Activated T-helper 9 cell treated with anti-CD3 and anti-CD28 coated beads, Interleukin-2, amount 50 U/mL, for 16 hours (primary cell): ENCODE measurements around the gene DYSF.

Experiments
- DNase-seq: peaks from one replicate; pipeline ENCODE4 v3.0.0-alpha.2; 2020; ENCODE audit warnings: low read depth

The DYSF gene

DNA sequence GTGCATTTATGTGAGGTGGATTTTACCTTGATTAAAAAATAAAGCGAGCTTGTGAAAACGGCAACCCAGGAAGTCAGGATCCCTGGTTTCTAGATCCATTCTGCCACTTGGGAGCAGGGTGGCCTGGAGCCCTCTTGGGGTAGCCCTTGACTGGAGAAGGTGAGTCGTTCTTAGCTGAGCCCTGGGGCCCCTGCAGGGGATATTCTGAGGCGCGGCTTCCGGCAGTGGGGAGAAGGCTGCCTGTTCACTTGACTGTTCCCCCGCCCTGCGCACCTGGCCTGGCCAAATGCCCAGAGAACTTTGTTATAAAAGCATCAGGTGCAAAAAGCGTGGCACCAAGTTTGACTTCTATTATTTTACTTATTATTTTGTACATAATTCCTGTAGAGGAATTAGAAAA, 221.9 kb downstream of the DYSF start:
- DNase-seq = no peak

DNA sequence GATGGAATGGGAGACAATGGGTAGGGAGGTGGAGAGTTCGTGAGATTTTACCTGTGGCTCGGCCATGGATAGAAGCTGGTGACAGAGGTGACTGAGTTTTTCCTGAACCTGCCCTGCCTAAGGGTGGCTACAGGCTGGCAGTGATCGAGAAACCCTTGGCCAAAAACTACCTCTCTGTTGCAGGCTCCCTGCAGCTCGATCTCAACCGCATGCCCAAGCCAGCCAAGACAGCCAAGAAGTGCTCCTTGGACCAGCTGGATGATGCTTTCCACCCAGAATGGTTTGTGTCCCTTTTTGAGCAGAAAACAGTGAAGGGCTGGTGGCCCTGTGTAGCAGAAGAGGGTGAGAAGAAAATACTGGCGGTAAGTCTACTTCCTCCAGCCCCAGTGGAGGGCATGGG, 225.5 kb downstream of the DYSF start:
- DNase-seq = no peak

GRCh38 chr2:71679491-71679890, 226.1 kb downstream of the DYSF start:
- DNase-seq = no peak

- DNase-seq = no peak
Measured at GRCh38 chr2:71680925-71681324, 227.6 kb downstream of the DYSF start.

DNA sequence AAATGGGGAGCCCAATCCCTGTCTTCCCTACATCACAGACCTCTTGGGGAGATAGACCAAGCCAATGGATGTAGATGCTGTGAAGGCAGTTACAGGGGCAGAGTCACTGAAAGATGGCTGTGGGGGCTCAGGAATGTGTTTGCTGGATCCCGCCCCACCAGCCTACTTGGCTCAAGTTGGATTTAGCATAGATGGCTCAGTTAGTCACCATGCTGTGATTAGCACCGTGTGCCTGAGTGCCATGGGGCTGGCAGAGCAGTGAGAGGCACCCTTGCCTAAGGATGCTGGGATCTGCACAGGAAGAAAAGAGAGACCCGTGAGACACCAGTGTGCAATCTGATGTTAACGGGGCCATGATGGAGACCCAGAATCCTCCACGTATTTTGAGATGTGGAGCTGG, 228.3 kb downstream of the DYSF start:
- DNase-seq = no peak

DNA sequence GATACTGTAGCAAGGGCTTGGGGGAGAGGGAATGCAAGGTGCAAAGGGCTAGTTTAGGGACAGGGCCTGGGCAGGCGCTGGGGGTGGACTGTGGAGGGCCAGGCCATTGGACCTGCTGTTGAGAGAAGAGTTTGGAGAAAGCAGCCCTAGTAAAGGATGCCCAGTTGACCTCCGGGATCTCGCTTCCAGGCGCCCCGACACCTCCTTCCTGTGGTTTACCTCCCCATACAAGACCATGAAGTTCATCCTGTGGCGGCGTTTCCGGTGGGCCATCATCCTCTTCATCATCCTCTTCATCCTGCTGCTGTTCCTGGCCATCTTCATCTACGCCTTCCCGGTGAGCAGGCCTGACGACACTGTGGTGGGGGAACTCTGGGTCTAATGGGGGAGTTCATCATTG, 229.0 kb downstream of the DYSF start:
- DNase-seq = no peak

GRCh38 chr2:71683070-71683469, 229.7 kb downstream of the DYSF start:
- no peak for DNase-seq

DNA sequence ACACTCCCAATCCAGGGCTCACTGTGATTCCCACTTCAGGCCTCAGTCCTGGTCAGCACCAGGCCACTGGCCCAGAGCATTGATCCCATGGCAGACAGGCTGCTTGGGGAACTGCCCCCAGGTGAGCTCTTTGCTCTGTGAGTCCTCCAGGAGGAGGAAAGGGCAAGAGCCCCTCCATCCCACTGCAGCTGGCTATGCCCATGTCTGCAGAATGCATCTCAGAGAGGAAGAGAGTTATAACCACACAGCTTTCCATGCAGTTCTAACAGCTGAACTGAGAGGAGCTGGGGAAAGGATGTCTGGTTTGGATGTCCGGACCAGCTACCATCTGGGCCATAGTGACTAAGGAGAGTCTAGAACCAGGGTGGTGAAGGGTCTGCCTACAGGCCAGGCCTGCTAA, 230.3 kb downstream of the DYSF start:
- no peak for DNase-seq

DNA sequence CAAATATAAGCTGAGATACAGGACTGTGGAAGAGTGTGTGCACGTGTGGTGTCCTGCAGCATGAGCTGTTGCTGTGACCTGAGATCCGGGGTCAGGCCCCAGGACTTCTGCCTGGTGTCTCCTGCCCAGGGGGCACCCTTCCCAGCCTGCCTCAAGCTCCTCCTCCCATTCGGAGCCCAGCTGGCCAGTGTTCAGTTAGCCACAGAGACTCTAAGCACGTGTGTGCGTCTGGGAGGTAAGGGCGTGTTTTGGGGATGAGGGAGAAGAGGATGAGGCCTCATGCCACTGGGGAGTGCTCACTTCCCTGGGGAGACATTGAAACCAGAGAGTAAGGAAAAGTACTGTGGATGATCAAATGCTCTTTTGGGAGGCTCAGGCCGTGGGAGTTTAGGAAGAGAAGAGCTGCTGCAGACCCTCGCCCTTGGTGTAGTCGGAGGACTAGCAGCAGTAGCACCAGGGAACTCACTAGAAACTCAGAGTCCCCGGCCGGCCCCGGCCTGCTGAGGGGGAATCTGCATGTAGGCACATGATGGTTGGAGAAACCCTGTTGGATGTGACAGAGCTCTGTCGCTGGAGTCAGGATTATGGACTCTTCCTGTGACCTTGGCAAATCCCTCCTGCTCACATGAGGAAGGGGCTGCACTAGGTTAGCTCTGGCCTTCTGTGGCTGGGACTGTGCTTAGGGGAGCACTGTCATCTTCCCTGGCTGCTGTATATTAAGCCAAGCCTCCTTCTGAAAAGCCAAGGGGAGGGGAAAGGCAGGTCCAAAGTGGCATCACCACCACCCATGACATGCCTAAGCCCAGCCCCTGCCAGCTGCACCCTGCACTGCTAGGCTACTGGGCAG, 231.1 kb downstream of the DYSF start:
- no peak for DNase-seq

- DNase-seq = no peak
Measured at GRCh38 chr2:71685073-71685848, 231.9 kb downstream of the DYSF start.

DNA sequence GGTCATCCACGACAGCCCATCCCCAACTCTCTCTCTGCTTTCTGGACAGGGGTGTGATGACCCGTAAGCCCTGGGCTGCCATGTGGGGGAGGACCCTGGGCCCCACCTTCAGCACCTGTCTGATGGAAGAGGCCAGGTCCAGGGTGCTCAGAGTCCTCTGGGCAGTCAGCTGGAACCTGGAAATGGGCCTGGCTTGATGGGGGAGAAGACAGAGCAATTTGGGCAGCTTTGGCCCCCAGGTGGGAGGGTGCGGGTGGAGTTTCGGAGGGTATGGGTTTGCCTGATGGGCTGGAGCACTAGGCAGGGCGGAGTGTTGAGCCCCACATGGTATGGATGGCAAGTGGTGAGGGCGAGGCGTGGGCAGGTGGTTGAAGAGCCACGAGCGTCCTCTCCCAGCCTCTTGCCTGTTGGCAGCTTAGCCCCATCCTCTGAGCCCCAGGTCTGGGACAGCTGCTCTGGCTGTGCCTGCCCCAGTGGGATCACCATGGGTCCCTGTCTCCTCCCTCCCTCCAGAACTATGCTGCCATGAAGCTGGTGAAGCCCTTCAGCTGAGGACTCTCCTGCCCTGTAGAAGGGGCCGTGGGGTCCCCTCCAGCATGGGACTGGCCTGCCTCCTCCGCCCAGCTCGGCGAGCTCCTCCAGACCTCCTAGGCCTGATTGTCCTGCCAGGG, 232.7 kb downstream of the DYSF start:
- DNase-seq = no peak

DNA sequence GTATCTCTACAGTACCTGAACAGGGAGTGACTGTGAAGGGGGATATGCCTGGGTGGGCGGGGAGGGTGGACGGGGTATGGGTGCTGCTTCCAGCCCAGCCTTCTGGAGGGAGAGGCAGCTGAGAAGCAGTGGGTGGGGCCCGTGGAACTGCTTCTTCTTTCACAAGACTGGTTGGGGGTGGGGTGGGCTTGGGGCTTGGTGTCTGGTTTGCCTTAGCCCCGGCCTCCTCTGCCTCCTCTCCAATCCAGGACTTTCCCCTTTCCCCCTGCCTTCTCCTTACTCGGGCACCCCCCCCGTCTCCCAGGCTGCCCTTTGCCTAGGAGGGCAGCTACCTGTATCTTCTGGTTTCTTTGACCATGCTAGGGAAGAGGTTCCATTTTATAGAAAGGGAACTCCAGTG, 233.4 kb downstream of the DYSF start:
- DNase-seq = no peak

- no peak for DNase-seq
Measured at GRCh38 chr2:71687412-71687811, 234.1 kb downstream of the DYSF start.

DNA sequence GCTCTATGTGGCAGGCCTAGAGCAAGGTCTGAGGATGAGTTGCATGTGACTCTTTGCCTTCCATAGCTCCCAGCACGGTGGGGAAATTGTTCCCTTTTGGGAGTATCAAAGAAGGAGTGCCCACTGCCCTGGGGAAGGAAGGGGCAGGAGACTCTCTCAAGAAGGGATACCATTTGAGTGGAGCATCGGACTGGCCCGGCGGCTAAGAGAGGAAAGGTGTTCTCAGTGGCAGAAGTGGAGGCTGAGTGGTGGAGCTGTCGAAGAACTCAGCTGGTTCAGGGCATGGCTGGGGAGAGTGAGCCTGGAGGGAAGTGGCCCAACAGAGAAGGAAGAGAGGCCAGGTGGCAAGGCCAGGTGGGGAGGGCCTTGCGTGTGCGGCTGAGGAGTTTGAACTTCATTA, 235.2 kb downstream of the DYSF start:
- DNase-seq = no peak

- DNase-seq = no peak
Measured at GRCh38 chr2:71689393-71689792, 236.0 kb downstream of the DYSF start.

GRCh38 chr2:71689968-71690834, 236.8 kb downstream of the DYSF start:
- no peak for DNase-seq

DNA sequence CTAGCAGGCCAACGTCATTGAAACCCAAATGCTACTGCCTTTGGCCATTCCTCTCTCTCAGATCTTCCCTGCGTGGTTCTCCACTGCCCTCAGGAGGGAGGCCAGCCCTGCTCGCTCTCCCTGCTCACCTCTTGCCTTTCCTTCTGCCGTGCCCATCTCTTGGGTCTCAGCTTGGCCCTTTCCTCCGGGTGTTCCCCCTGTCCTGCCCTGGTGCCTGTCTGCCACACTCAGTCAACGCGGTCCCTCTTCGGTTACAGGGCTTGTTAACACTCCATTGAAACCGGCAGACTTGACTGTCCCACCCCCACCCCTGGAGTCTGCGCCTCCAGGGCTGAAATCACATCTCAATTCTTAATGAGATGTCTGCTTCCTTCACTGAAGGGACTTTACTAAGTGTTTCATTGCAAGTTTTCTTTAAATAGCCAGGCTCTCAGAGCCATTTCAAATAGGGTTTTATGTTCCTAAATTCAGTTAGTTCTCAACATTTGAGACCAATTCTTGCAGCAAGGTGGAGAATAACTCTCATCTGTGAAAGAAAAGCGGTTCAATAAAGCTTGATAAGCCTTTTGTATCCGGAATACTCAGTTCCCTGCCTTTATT, 237.6 kb downstream of the DYSF start:
- DNase-seq = no peak

- DNase-seq = no peak
Measured at GRCh38 chr2:71691747-71692441, 238.5 kb downstream of the DYSF start.

DNA sequence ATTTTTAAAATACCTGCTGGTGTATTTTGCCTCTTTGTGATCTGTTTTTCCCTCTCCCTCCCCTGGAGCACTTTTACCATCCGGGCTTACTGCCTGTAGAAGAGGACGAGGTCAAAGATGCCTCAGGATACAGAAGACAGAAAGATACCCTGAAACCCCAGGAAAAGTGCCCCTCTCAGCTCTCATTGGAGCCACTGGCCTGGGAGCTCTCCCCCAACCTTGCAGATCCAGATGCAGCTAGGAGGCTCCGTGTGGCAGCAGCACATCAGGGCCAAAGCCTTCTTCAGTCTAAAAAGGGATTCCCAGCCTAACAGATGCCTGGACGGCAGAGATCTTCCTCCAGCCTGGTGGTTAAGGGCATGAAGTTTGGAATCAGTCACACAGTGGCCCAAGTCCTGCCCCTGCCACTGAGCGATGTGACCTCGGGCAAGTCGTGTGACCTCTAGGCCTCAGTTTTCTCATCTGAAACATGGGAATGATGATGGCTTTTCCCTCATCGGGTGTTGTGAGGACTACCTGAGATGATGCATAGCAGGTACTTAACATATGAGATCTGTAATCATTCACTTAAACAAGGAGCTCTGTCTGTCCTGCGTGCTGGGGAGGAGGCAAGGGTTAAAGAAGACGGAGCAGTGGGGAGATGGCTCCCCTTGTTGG, 239.4 kb downstream of the DYSF start:
- DNase-seq = no peak
